Epithelial cell of esophagus (primary cell): ENCODE measurements around the gene MYBPC1.

Experiments
- DNase-seq: peaks from one replicate; pipeline ENCODE4 v3.0.0; 2010; ENCODE audit warnings: low read depth
- H3K4me3 ChIP-seq: 2 replicates; pipeline ENCODE4 v1.5.1; 2011; ENCODE audit warnings: mild to moderate bottlenecking, low read length, control low read depth
- CTCF ChIP-seq: IDR thresholded peaks from 2 replicates; pipeline ENCODE4 v1.5.1; 2011; ENCODE audit warnings: low read depth, mild to moderate bottlenecking, low read length, control low read depth, inconsistent platforms; ENCODE audit not compliant: insufficient read depth; ENCODE audit errors: missing control alignments

The MYBPC1 gene

DNA sequence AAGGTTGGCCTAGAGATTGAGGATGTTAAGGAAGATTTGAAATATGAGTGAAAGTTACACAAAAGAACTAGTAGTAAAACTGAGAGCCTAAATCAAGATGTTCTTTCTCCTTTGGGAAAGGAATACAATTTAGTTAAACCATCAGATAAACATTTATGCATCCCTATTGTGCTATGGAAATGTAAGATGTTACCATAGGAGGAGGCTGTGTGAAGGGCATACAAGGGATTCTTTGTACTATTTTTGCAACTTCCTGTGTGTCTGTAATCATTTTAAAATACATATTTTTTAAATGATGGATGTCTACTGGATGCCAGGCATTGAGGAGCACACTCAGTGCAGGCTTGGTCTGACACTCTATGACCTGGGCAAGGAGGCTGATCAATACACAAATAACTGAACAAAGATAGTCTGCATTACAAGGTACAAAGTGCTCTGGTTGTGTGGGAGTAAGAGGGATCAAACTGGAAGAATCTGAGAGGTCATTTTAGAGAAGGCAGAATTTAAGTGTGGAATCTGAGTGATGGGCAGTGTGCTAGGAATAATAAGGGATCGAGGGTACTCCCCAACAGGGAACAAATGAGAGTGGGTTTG, 96.8 kb downstream of the MYBPC1 start:
- TF ChIP-seq CTCF = no peak
- H3K4me3 ChIP-seq = no peak overlapping the region
- no peak for DNase-seq

- DNase-seq = no peak
- H3K4me3 ChIP-seq = no peak overlapping the region
- no peak for TF ChIP-seq CTCF
Observed at GRCh38 chr12:101694297-101694848, 99.6 kb downstream of the MYBPC1 start.

- TF ChIP-seq CTCF = no peak
- DNase-seq = no peak
- H3K4me3 ChIP-seq = no peak overlapping the region
Observed at GRCh38 chr12:101694986-101695385, 100.2 kb downstream of the MYBPC1 start.

- TF ChIP-seq CTCF = no peak
- no peak overlapping the region for H3K4me3 ChIP-seq
- peak; percentile 75 for DNase-seq
Observed at GRCh38 chr12:101695706-101696105, 100.9 kb downstream of the MYBPC1 start.

GRCh38 chr12:101696251-101697196, 101.8 kb downstream of the MYBPC1 start:
- DNase-seq = no peak
- TF ChIP-seq CTCF = no peak
- peak overlapping the region; percentile 62 for H3K4me3 ChIP-seq

DNA sequence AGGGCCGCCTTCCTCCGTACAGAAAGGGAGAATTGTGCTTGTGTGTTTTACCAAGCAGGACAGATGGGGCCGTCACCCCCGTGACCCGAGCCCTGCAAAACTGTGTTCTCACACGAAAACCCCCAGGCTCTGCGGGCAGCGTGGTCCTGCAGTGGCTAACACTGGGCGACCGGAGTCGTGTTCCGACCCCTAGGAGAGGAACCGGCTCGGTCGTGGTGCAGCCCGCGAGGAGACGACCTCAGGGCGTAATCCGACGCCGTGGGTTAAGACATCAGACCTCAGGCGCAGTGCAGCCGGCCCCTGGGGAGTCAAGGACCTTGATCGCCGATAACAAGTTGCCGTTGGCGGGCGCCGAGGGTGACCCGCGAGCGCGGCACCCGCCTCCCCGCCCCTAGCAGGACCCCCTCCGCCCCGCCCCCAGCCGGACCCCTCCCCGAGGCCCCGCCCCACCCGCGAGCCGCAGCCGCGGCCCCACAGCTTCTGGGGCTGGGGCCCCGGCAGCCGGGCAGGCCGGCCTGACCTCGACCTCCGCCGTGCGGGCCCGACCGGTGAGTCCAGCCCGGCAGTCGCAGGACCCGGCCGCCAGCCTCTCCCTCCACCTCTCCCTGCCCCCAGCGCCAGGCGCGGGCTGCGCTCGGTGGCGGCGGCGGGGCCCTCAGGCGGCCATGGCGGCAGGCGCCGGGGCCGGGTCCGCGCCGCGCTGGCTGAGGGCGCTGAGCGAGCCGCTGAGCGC, 102.6 kb downstream of the MYBPC1 start, which contains the start of gene CHPT1:
Gene CHPT1, plus strand, starts transcription at position 444 of the 733 bp plus-strand sequence. Its CDS starts 222 bp downstream, at position 666.
- no peak for DNase-seq

More for the DNA sequence above, 102.6 kb downstream of the MYBPC1 start, which contains the start of gene CHPT1:
- TF ChIP-seq CTCF = no peak
- peak within 1 kb of the TSS; percentile 62 for H3K4me3 ChIP-seq
